ENCODE results near the gene CSHL1. TPM values are rescaled to one million over a fixed set of nuclear protein-coding genes. Genes with fewer than 3 reads are reported as not detected.

Gene CSHL1
- total RNA-seq, 1 donor from 2014 or later: not detected

- Mint-ChIP-seq H3K27me3 (ENCODE audit: low read depth) (peaks cover 14% of the 10 kb centered on the region), H3K27ac (ENCODE audit: unreplicated experiment) (no peak overlapping the region), H3K4me3 (ENCODE audit: unreplicated experiment) (no peak overlapping the region), H3K36me3 (ENCODE audit: low read depth) (no peaks in the 10 kb centered on the region), H3K9me3 (ENCODE audit: low read depth) (no peaks in the 10 kb centered on the region), H3K4me1 (ENCODE audit: low read depth) (no peaks in the 10 kb centered on the region)
- TF ChIP-seq, protein P1, sequence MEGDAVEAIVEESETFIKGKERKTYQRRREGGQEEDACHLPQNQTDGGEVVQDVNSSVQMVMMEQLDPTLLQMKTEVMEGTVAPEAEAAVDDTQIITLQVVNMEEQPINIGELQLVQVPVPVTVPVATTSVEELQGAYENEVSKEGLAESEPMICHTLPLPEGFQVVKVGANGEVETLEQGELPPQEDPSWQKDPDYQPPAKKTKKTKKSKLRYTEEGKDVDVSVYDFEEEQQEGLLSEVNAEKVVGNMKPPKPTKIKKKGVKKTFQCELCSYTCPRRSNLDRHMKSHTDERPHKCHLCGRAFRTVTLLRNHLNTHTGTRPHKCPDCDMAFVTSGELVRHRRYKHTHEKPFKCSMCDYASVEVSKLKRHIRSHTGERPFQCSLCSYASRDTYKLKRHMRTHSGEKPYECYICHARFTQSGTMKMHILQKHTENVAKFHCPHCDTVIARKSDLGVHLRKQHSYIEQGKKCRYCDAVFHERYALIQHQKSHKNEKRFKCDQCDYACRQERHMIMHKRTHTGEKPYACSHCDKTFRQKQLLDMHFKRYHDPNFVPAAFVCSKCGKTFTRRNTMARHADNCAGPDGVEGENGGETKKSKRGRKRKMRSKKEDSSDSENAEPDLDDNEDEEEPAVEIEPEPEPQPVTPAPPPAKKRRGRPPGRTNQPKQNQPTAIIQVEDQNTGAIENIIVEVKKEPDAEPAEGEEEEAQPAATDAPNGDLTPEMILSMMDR (IDR thresholded peaks at IDR 0.05): no peak
- no peak for DNase-seq (ENCODE audit: low spot score)
Measured at GRCh38 chr17:63939884-63940283, 28.8 kb upstream of the CSHL1 start.

- DNase-seq (ENCODE audit: low spot score): no peak
- no peaks in the 10 kb centered on the region for H3K9me3 Mint-ChIP-seq (ENCODE audit: low read depth)
- peaks cover 16% of the 10 kb centered on the region for H3K27me3 Mint-ChIP-seq (ENCODE audit: low read depth)
- no peak overlapping the region for H3K27ac Mint-ChIP-seq (ENCODE audit: unreplicated experiment)
- TF ChIP-seq, protein P1 (IDR thresholded peaks at IDR 0.05): no peak
- H3K4me1 Mint-ChIP-seq (ENCODE audit: low read depth): no peaks in the 10 kb centered on the region
- no peaks in the 10 kb centered on the region for H3K36me3 Mint-ChIP-seq (ENCODE audit: low read depth)
- no peak overlapping the region for H3K4me3 Mint-ChIP-seq (ENCODE audit: unreplicated experiment)
Measured at GRCh38 chr17:63939401-63939800, 28.3 kb upstream of the CSHL1 start.

- H3K4me3 Mint-ChIP-seq (ENCODE audit: unreplicated experiment): no peak overlapping the region
- H3K27ac Mint-ChIP-seq (ENCODE audit: unreplicated experiment): no peak overlapping the region
- no peaks in the 10 kb centered on the region for H3K4me1 Mint-ChIP-seq (ENCODE audit: low read depth)
- H3K36me3 Mint-ChIP-seq (ENCODE audit: low read depth): no peaks in the 10 kb centered on the region
- TF ChIP-seq, protein P1 (IDR thresholded peaks at IDR 0.05): no peak
- DNase-seq (ENCODE audit: low spot score): no peak
- H3K27me3 Mint-ChIP-seq (ENCODE audit: low read depth): peaks cover 15% of the 10 kb centered on the region
- H3K9me3 Mint-ChIP-seq (ENCODE audit: low read depth): no peaks in the 10 kb centered on the region
Measured at GRCh38 chr17:63937920-63938319, 26.9 kb upstream of the CSHL1 start.

DNA sequence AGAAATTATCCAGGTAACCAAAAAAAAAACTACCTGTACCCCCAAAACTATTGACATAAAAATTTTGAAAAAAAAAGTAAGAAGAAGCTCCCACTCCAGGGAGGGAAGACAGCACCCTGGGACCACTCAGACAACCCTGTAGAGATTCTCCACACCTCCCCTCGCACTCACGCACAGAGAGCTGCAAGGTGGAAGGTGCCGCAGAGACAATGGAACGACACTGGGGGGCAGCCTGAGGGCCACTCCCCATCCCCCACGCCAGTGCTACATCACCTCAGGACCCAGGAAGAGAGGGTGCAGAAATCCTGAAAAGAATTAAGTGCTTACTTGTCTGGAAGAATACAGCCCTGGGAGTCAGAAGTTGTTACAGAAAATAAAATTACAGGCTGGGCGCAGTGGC, 26.3 kb upstream of the CSHL1 start:
- DNase-seq (ENCODE audit: low spot score): no peak
- no peaks in the 10 kb centered on the region for H3K4me1 Mint-ChIP-seq (ENCODE audit: low read depth)
- no peaks in the 10 kb centered on the region for H3K9me3 Mint-ChIP-seq (ENCODE audit: low read depth)

DNA sequence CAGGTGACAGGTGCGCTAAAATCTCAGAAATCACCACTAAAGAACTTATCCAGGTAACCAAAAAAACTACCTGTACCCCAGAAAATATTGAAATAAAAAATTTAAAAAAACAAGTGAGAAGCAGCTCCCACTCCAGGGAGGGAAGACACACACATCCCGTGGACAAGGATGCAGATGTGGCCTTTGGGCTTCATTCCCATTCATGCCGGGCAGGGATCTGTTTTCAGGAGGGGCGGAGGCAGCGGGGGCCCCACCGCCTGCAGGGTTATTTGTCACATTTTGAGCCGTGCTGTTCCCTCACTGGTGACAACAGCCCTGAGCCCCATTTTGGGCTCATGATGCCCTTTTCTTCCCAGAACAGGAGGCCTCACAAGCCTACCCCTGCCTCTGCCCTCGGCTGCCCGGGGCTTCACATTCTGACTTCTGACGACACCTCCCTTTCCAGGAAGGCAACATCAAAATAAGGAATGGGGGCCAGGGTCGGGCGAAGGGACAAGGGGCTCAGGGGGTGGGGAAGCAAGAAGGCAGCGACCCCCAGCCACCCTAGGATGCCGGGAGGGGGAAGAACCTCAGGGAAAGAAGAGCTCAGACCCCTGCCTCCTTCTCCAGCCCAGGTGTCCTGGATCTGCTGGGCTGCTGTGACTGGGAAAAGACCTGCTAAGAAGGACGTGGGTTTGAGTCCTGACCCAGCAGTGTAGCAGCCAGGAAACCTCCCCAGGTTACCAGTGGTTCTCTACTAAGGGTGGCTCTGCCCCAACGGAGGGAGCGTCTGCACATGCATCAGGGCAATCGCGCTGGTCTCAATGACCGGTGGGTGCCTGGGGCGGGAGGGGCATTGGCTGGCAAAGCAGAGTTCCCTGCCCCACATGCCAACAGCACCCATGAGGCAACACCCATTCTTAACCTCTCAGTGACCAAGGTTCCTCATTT, 23.4 kb upstream of the CSHL1 start:
- Mint-ChIP-seq H3K4me3 (ENCODE audit: unreplicated experiment) (no peak overlapping the region), H3K27me3 (ENCODE audit: low read depth) (peaks cover 14% of the 10 kb centered on the region), H3K4me1 (ENCODE audit: low read depth) (no peaks in the 10 kb centered on the region), H3K36me3 (ENCODE audit: low read depth) (no peaks in the 10 kb centered on the region), H3K27ac (ENCODE audit: unreplicated experiment) (no peak overlapping the region), H3K9me3 (ENCODE audit: low read depth) (no peaks in the 10 kb centered on the region)
- DNase-seq (ENCODE audit: low spot score): no peak
- TF ChIP-seq, protein P1 (IDR thresholded peaks at IDR 0.05): no peak

More for the DNA sequence above, 26.3 kb upstream of the CSHL1 start:
- H3K27me3 Mint-ChIP-seq (ENCODE audit: low read depth): peaks cover 14% of the 10 kb centered on the region
- TF ChIP-seq, protein P1 (IDR thresholded peaks at IDR 0.05): no peak
- no peak overlapping the region for H3K27ac Mint-ChIP-seq (ENCODE audit: unreplicated experiment)
- H3K4me3 Mint-ChIP-seq (ENCODE audit: unreplicated experiment): no peak overlapping the region
- H3K36me3 Mint-ChIP-seq (ENCODE audit: low read depth): no peaks in the 10 kb centered on the region
